T follicular helper cell (primary cell): Measurements from ENCODE around the gene ZNF48.

Source experiments
- DNase-seq: peaks from one replicate; pipeline ENCODE4 v3.0.0-alpha.2; 2020; ENCODE audit warnings: low read depth
- total RNA-seq, 2 experiments: gene quantifications; one replicate each; lab custom pipeline; 2026; lab: John Stamatoyannopoulos, UW

ZNF48 gene
- total RNA-seq, result 38.0 to 39.5 reads per million in 2 experiments

DNA sequence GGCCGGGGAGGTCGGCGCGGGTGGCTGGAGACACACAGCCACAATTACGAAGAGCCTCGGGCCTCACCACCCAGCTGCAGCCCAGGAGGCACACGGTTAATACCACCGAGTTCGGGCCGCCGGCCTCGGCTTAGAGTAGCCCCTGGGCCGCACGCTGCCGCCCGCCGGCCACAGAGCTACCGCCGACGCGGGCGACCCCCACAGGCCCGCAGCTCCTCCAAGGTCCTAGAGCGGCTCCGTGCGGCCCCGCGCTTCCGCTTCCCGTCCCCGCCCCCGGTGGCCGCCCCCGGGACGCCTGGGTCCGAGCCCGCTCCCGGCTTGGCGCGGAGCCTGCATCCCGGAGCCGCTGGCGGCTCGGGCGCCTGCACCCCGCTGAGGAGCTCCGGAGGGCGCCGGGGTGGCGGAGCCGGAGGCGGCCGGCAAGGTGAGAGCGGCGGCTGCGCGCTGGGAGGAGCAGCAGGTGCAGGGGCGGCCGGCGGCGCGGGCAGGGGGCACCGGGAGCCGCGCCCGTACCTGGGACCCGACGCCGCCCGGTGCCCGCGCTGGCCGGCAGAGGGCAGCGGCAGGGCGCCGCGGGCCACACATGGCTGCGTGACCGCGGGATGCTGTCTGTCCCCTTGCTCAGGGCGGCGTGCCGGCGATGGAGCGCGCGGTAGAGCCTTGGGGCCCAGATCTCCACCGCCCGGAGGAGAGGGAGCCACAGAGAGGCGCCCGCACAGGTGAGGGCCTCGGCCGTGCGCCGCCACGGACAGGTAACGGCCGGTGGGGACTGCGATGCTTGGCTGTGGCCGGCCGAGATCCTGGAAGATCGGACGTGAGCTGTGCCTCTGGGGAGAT, at the start of gene ZNF48:
Gene ZNF48, plus strand, starts transcription at position 266 of the 837 bp plus-strand sequence. Its CDS starts 375 bp downstream, at position 641.
- DNase-seq, result peak; percentile 21

DNA sequence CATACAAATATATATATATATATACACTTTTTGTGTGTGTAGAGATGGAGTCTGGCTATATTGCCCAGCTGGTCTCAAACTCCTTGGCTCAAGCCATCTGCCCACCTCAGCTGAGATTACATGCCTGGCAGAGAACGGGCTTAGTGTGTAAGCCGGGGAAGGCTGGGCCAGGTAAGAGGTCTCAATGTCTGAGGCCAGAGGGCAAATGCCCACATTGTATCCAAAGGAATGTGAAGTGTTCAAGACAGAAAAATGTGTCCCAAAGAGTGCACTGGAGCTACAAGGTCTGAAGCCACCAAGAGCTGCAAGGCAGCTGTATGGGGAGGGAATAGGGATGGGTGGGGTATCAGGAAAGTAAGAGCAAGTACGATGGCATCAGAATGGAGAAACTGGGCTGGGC, 48.9 kb upstream of the ZNF48 start:
- DNase-seq, result no peak

DNA sequence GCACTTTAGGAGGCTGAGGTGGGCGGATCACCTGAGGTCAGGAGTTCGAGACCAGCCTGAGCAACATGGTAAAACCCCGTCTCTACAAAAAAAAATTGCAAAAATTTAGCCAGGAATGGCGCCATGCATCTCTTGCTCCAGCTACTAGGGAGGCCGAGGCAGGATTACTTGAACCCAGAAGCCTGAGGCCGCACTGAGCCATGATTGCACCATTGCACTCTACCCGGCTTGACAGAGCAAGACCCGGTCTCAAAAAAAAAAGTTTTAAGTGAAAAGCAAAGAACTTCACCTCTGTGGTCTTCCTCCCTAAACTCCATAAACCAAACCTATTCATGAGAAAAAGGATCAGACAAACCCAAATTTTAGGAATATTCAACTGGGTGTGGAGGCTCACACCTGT, 47.1 kb upstream of the ZNF48 start:
- DNase-seq, result no peak

- no peak for DNase-seq
These were observed 46.3 kb upstream of the ZNF48 start for GRCh38 chr16:30348929-30349328.

DNA sequence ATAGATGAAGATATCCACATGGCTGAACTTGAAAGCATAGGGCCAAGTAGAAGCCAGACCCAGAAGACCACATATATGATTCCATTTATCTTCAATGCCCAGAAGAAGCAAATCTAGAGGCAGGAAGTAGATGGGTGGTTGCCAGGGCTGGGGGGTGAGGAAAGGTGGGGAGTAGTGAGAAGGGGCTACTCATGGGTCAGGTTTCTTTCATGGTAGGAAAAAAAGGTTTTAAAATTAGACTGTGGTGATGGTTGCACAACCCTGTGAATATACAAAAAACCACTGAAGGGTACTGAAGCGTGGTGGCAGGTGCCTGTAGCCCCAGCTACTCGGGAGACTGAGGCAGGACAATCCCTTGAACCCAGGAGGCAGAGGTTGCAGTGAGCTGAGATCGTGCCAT, 45.5 kb upstream of the ZNF48 start:
- DNase-seq, result no peak

DNA sequence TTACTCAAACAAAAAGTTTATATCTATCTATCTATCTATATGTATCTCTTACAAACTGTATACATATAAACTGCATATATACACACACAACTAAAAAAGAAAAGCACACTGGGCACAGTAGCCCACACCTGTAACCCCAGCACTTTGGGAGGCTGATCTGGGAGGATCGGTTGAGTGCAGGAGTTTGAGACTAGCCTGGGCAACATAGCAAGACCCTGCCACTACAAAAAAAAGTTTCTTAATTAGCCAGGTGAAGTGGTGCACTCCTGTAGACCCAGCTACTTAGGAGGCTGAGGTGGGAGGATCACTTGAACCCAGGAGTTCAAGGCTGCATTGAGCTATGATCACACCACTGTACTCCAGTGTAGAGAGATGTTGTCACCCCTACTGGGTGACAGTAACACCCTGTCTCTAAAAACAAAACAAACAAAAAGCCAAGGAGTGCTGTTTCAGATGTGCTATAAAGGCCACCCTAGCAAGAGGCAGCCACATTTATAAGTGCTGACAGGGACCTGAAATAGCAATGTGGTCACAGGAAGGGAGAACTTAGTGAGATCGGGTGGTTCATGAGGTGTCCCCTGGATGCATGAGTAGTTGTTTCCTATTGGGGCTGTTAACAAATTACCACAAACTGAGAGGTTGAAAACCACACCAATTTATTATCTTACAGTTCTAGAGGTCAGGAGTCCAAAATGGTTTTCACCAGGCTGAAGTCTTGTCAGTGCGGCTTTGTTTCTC, 44.9 kb upstream of the ZNF48 start:
- no peak for DNase-seq

DNA sequence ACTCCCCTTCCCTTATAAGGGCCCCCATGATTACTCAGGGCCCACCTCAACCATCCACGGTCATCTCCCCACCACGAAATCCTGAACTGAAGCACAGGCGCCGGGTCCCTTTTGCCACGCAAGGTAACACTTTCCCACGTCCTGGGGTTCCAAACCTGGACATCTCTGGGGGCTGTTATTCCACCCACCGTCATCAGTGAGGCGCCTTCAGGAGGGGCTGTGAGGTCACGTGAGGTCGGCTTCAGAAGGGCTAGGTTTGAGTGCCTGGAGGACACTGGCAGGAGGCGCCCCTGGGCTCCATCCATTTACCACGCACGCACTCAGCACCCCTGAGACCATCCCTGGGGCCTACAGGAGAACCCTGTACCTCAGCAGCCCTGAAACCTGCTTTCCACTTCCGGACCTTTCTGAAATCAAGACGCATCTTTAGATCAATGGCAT, 44.2 kb upstream of the ZNF48 start:
- no peak for DNase-seq

DNA sequence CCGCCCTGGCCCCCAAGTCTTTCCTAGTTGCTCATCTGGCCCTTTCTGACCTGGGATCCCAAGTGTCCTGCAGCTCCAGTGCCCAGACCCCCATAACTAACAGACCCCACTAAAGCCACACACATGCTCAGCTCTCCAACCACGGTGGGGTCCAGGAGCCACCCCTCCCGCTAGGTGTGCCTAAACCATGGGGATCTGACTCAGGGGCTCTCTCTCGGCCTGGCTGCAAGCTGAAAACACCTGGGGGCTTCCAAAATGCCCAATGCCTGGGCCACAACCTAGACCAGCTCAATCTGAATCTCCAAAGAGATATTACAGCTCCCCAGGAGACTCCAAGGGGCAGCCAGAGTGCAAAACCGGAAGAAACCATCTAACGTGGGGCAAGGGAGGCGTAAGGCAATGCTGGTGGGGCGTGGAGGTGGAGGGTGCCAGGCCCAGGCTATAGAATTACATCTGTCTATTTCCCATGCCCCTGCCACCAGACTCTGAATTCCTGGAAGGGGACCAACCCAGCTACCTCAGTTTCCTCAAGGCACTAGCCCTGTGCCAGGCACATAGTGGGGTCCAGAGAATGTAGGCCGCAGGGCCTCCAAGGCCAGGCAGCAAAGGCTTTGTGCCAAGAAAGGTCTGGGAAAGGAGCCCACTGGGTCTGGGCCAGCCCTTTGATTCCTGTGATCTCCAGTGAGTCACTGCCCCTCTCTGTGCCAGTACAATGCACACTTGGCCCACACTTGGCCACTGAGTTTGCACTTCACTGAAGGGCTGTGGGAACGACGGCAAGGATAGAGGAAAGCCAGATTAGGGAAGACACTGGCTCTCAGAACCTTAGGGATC, 43.4 kb upstream of the ZNF48 start:
- no peak for DNase-seq

DNA sequence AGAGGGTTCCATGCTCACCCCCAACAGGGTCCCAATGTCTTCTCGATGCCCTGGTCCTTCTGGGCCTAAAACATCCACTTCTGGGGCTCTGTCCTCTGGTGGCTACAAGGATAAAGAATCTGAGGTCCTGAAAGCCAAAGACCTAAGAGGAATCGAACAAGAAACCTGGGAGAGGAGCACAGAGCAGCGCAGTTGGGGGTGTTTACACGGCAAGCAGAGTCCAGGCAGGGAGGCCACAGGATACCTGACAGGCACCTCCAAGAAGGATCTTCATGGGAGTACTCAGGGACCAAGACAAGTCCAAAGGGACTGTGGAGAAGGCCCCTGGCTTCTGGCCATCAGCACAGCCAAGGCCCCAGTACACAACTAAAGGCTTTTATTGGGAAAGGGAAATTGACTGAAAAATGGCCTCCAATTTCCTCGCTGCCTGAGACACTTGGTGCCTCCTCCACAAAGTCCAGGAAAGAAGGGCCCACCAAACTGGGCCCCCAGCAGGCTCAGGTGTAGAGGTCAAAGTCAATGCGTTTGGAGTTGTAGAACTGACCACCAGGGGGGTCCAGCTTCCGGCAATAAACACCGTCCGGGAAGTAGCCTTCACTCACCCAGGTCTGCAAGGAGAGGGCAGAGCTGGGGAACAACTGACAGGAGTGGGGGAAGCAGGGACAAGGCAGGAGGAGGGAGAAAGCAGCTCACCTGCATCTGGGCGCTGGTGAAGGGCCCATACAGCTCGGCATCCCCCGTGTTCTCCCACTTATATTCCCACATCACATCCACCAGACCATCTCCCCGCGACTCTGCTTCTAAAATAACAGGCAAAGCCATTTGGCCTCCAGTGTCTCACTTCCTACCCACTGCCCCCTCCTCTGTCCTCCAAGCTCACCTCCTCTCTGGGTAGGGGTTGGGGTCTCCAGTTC, 42.5 kb upstream of the ZNF48 start:
- DNase-seq, result no peak

DNA sequence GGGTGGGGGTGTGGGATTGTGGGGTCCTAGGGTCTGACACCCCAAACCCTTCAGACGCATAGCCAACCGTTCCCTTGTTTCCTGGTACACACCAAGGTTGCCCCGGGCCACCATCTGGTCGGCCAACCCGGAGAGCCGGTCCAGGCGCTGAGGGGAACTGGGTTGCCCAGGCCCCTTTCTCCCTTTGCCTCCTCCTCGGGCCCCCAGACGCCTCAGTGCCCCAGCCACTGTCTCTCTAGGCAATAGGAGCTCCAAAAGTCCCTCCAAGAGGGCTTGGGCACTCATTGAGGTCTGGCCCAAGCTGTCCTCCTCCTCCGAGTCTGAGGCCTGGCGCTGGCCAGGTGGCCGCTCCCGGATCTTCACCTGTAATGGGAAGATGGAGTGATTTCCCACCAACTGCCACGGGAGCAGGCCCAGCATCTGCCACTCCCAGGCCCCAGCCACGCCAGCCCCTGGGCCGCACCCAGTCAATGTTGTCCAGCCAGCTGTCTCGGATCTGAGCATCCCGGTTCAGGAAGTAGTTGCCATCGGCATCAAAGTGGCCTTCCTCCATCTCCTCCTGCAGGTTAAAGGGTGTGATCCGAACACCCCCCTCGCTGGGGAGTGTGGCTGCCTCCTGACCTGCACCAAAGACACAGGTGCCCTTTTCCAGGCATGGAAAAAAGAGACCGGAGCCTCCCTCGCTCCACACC, 41.6 kb upstream of the ZNF48 start:
- no peak for DNase-seq

- no peak for DNase-seq
These were observed 40.6 kb upstream of the ZNF48 start for GRCh38 chr16:30354423-30355143.

DNA sequence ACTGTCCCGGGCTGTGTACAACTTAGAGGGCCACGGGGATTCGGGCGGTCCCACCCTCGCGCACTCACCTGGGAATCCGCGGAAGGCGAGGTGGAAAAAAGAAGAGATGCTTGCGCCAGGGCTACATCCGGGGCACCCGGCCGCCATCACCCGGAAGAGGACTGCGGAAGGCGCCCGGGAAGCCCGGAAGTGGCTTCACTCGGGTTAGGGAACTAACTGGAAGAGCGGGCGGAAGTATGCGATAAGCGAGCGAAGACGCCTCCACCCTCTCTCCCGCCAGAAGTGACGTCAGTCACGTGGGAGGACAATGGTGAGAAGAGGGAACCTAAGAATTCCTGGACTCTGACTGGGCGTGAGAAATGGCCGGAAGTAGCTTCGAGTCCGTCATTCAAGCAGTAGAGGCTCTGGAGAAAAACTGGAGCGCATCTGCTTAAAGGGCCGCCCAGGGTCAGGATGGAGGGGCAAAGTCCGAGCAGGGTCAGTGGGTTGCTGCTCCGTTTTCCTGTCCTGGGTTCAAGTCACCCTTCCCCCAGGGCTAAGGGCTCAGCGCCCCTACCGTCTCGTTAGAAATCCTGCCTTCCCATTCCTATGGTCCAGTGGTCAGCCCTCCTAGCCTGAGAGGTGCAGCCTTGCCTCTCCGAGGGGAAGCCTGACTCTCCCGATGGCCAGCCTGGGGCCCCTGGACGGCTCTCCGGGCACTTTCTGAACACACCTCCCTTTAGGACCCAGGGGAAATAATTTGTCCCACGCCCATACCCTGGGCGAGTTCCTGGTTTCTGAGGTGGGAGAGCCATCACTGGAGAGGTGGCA, 39.9 kb upstream of the ZNF48 start, which contains the start of gene CD2BP2:
Gene CD2BP2, minus strand, starts transcription at position 165 of the 810 bp plus-strand sequence. CDS start 627 bp downstream, outside the sequence.
- peak; percentile 83 for DNase-seq

GRCh38 chr16:30355954-30356308, 39.3 kb upstream of the ZNF48 start:
- DNase-seq, result no peak

GRCh38 chr16:30356401-30357084, 38.7 kb upstream of the ZNF48 start:
- DNase-seq, result no peak

- no peak for DNase-seq
These were observed 38.0 kb upstream of the ZNF48 start for GRCh38 chr16:30357085-30357714.

GRCh38 chr16:30357715-30358576, 37.3 kb upstream of the ZNF48 start:
- no peak for DNase-seq

DNA sequence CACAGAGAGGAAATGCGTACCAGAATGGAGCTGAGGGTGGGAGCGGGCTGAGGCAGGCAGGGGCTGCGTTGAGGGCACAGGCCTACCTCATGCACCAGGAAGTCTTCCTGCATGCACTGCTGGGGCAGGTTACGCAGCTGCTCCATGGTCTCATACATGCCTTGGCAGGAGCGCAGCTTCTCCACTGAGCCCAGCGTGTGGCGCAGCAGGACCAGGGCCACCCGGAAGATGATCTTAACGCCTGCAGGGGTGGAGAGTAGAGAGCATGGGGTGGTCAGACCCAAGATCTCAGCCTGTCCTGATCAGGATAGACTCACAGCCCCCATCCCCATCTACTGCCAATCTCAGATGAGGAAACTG, 36.7 kb upstream of the ZNF48 start:
- DNase-seq, result no peak
